Tibial nerve (tissue), 4 donors: ENCODE measurements around the gene ZNF281. TPM values are rescaled to one million over a fixed set of nuclear protein-coding genes. Genes with fewer than 3 reads are reported as not detected.
"Not testable (repeated sequence)": the region's sequence is repeated elsewhere in the genome, so short reads cannot be mapped to it uniquely, and the experiment has no call there.

Experiments used
- DNase-seq, 2 donors: peaks; one replicate each; pipeline ENCODE4 v3.0.0-alpha.2; 2019; ENCODE audit warnings: low spot score in 2 of 2
- H3K27ac ChIP-seq, 4 donors: fragments of 200-600 bp; sonication (generic) in 3 of 4; one replicate each; pipeline ENCODE4 v1.5.1; 2017 to 2019; ENCODE audit warnings: mild to moderate bottlenecking in 1 of 4
- H3K27me3 ChIP-seq, 2 donors: fragments of 200-600 bp; sonication (generic) in 1 of 2; one replicate each; pipeline versions ENCODE4 v1.5.1 to v1.6.0; 2017 to 2019
- H3K36me3 ChIP-seq, 3 donors: fragments of 200-600 bp; sonication (generic); one replicate each; pipeline ENCODE4 v1.5.1; 2018 to 2019
- H3K4me1 ChIP-seq, 4 donors: fragments of 200-600 bp; sonication (generic) in 3 of 4; one replicate each; pipeline ENCODE4 v1.5.1; 2017 to 2019
- H3K4me3 ChIP-seq, 4 donors: fragments of 200-600 bp; sonication (generic) in 3 of 4; one replicate each; pipeline ENCODE4 v1.5.1; 2017 to 2019; ENCODE audit warnings: mild to moderate bottlenecking in 1 of 4, moderate library complexity in 1 of 4
- H3K9me3 ChIP-seq, 4 donors: fragments of 200-600 bp; sonication (generic) in 3 of 4; one replicate each; pipeline ENCODE4 v1.5.1; 2017 to 2019
- CTCF ChIP-seq, 5 experiments: fragments of 200-600 bp in 3 of 5; fragments of 450-650 bp in 2 of 5; sonication (generic) in 3 of 5; IDR thresholded peaks; one replicate each; pipeline ENCODE4 v1.5.1; 2016 to 2019; ENCODE audit warnings: antibody characterized with exemption in 5 of 5, mild to moderate bottlenecking in 3 of 5, moderate library complexity in 2 of 5
- EP300 ChIP-seq, 2 donors: sonication (generic); formaldehyde crosslinking; IDR thresholded peaks; one replicate each; pipeline ENCODE4 v1.6.1; 2017; ENCODE audit warnings: antibody characterized with exemption in 2 of 2, mild to moderate bottlenecking in 1 of 2
- POLR2A ChIP-seq, 2 donors: fragments of 450-650 bp; IDR thresholded peaks; one replicate each; pipeline ENCODE4 v1.6.1; 2017; ENCODE audit warnings: antibody characterized with exemption in 2 of 2, mild to moderate bottlenecking in 2 of 2, moderate library complexity in 2 of 2
- WGBS, 2 donors: methylation state at CpG; one replicate each; pipeline ENCODE4 v1.1.5; 2018; 5-methylcytosine and 5-hydroxymethylcytosine counted together
- total RNA-seq, 4 donors: library from RNA; depleted of rRNA; stranded (reverse); fragments of >200 nt; gene quantifications; one replicate each; pipeline ENCODE4 v1.1.0, GENCODE V29; 2016

The ZNF281 gene
- total RNA-seq, 4 donors from 2014 or later, result 8.0 to 12.9 (median 8.9) TPM

GRCh38 chr1:200359610-200360163, 50.1 kb downstream of the ZNF281 start:
- Histone ChIP-seq H3K4me1 (no peaks in the 10 kb centered on the region), H3K4me3 (no peak overlapping the region), H3K27me3 (no peaks in the 10 kb centered on the region), H3K9me3 (no peaks in the 10 kb centered on the region), H3K27ac (no peak overlapping the region), H3K36me3 (no peaks in the 10 kb centered on the region)
- no peak for DNase-seq
- 70 to 80% methylated on average over 3 of the region's 3 CpGs for WGBS, 2 donors
- TF ChIP-seq POLR2A (IDR thresholded peaks at IDR 0.05), result no peak
- no peak for TF ChIP-seq CTCF (IDR thresholded peaks at IDR 0.05)

GRCh38 chr1:200357925-200358324, 51.9 kb downstream of the ZNF281 start:
- H3K27me3 ChIP-seq, H3K36me3 ChIP-seq: not testable (repeated sequence)
- WGBS, 2 donors, result 75 to 78% methylated on average over 6 of the region's 6 CpGs

GRCh38 chr1:200355801-200356200, 54.0 kb downstream of the ZNF281 start:
- no peak overlapping the region for H3K27ac ChIP-seq
- H3K36me3 ChIP-seq, result no peaks in the 10 kb centered on the region
- H3K9me3 ChIP-seq, result no peaks in the 10 kb centered on the region
- H3K4me1 ChIP-seq, result peaks cover 0 to 18% (median 1%) of the 10 kb centered on the region in 4 donors
- 81 to 87% methylated on average over 3 of the region's 3 CpGs for WGBS, 2 donors
- no peak overlapping the region for H3K4me3 ChIP-seq
- DNase-seq, result no peak
- no peak for TF ChIP-seq CTCF (IDR thresholded peaks at IDR 0.05)
- no peak for TF ChIP-seq POLR2A (IDR thresholded peaks at IDR 0.05)
- TF ChIP-seq EP300 (IDR thresholded peaks at IDR 0.05), result no peak
- no peaks in the 10 kb centered on the region for H3K27me3 ChIP-seq

More at GRCh38 chr1:200357925-200358324, 51.9 kb downstream of the ZNF281 start:
- not testable (repeated sequence) for H3K4me3 ChIP-seq, H3K4me1 ChIP-seq, H3K27ac ChIP-seq, DNase-seq, H3K9me3 ChIP-seq

Other genes starting within 250 kb of the ZNF281 start
- gene KIF14, start 210.7 kb upstream of the ZNF281 start, total RNA-seq, result under 1 TPM in 2 of 4 donors, not detected in 2; 0.20 to 0.30 TPM